Glutamatergic neuron (in vitro differentiated cells): Measurements from ENCODE around the gene GRID1. TPM values are rescaled to one million over a fixed set of nuclear protein-coding genes. Genes with fewer than 3 reads are reported as not detected.

Source experiments
- DNase-seq: peaks from one replicate; pipeline ENCODE4 v3.0.0; 2022
- H3K27ac Mint-ChIP-seq: one replicate; pipeline ENCODE4 v1.8.0; 2020; ENCODE audit warnings: mild to moderate bottlenecking, mixed read lengths, inconsistent platforms; ENCODE audit not compliant: unreplicated experiment
- H3K27me3 Mint-ChIP-seq: one replicate; pipeline ENCODE4 v1.8.0; 2020; ENCODE audit warnings: mild to moderate bottlenecking, moderate library complexity, mixed read lengths, inconsistent platforms; ENCODE audit not compliant: unreplicated experiment
- H3K36me3 Mint-ChIP-seq: one replicate; pipeline ENCODE4 v1.8.0; 2020; ENCODE audit warnings: mild to moderate bottlenecking, mixed read lengths, inconsistent platforms; ENCODE audit not compliant: unreplicated experiment
- H3K4me1 Mint-ChIP-seq: one replicate; pipeline ENCODE4 v1.8.0; 2020; ENCODE audit warnings: mild to moderate bottlenecking, low read depth, mixed read lengths, inconsistent platforms; ENCODE audit not compliant: unreplicated experiment
- H3K4me3 Mint-ChIP-seq: one replicate; pipeline ENCODE4 v1.8.0; 2020; ENCODE audit warnings: mild to moderate bottlenecking, mixed read lengths, inconsistent platforms; ENCODE audit not compliant: unreplicated experiment
- H3K9me3 Mint-ChIP-seq: one replicate; pipeline ENCODE4 v1.8.0; 2020; ENCODE audit warnings: mild to moderate bottlenecking, moderate library complexity, mixed read lengths, inconsistent platforms; ENCODE audit not compliant: unreplicated experiment
- total RNA-seq: library from RNA; stranded (reverse); fragmentation: NEBNext Ultra II Directional; extraction: Animal tissue kit (Norgen Biotek cat#: 25700); gene quantifications from one replicate; pipeline ENCODE4 v1.2.1, GENCODE V29; 2021; ENCODE audit not compliant: unreplicated experiment
- TF ChIP-seq, protein P1 (sequence below): fragments of 200-600 bp; sonication (generic); IDR thresholded peaks from one replicate; pipeline ENCODE4 v1.5.0; 2021; ENCODE audit not compliant: partially characterized antibody, unreplicated experiment

The GRID1 gene
- total RNA-seq, 1 donor from 2014 or later = 8.0 TPM

DNA sequence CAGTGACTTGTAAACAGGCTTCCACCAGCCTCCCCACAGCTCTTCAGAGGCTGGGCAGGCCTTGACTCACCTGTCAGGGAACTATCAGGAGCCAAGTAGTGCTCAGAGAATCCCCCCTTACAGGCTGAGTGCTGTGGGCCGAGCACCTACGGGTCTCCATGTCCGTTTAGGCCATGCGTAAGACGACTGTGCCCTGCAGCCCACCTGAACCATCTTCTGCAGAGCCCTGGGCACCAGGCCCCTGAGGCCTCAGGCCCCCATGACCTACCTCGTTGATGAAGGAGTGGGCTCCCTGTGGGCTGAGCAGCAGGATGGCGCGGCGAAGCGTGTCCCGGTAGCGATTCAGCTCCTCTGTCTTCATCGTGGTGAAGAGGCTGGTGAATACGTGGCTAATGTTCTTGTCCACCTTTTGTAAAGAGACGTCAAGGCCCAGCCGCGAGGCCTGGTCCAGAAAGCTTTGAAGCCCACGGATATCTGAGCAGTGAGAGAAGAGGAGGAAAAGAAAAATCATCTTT is 228.0 kb downstream of the GRID1 start:
- Mint-ChIP-seq H3K9me3 (peaks cover 1% of the 10 kb centered on the region), H3K27me3 (peaks cover 6% of the 10 kb centered on the region), H3K4me3 (no peak overlapping the region), H3K4me1 (no peaks in the 10 kb centered on the region), H3K36me3 (no peaks in the 10 kb centered on the region), H3K27ac (peak overlapping the region; percentile 17)
- no peak for DNase-seq
- TF ChIP-seq, protein P1, sequence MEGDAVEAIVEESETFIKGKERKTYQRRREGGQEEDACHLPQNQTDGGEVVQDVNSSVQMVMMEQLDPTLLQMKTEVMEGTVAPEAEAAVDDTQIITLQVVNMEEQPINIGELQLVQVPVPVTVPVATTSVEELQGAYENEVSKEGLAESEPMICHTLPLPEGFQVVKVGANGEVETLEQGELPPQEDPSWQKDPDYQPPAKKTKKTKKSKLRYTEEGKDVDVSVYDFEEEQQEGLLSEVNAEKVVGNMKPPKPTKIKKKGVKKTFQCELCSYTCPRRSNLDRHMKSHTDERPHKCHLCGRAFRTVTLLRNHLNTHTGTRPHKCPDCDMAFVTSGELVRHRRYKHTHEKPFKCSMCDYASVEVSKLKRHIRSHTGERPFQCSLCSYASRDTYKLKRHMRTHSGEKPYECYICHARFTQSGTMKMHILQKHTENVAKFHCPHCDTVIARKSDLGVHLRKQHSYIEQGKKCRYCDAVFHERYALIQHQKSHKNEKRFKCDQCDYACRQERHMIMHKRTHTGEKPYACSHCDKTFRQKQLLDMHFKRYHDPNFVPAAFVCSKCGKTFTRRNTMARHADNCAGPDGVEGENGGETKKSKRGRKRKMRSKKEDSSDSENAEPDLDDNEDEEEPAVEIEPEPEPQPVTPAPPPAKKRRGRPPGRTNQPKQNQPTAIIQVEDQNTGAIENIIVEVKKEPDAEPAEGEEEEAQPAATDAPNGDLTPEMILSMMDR = no peak

GRCh38 chr10:86137561-86137960 is 229.0 kb downstream of the GRID1 start:
- DNase-seq = no peak
- Mint-ChIP-seq H3K4me1 (no peaks in the 10 kb centered on the region), H3K9me3 (peaks cover 1% of the 10 kb centered on the region), H3K27me3 (peaks cover 7% of the 10 kb centered on the region), H3K36me3 (no peaks in the 10 kb centered on the region), H3K4me3 (no peak overlapping the region), H3K27ac (no peak overlapping the region)
- TF ChIP-seq, protein P1 = no peak

- no peak overlapping the region for H3K4me3 Mint-ChIP-seq
- TF ChIP-seq, protein P1 = no peak
- H3K27me3 Mint-ChIP-seq = peaks cover 7% of the 10 kb centered on the region
- no peak overlapping the region for H3K27ac Mint-ChIP-seq
- peaks cover 1% of the 10 kb centered on the region for H3K9me3 Mint-ChIP-seq
- no peak for DNase-seq
- no peaks in the 10 kb centered on the region for H3K36me3 Mint-ChIP-seq
- H3K4me1 Mint-ChIP-seq = no peaks in the 10 kb centered on the region
Measured at GRCh38 chr10:86136934-86137333, 229.7 kb downstream of the GRID1 start.

DNA sequence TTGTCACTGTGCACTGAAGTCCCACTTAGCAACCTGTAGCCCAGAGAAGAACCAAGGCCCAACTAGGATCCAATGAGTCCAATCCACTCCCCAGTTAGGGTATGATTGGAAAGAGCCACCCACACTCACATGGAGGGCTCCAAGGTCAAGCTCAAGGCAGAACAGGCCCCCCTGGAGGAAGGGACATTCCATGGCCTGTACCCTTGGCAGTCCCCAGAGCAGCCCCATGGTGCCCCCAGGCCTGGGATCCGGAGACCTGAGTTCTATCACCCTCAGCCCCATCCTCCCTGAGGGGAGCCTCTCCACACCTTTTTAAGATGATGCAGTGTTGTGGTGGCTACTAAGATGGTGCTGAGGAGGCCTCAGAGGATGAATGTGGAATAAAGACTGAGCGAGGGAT is 231.4 kb downstream of the GRID1 start:
- DNase-seq = no peak
- no peak overlapping the region for H3K4me3 Mint-ChIP-seq
- TF ChIP-seq, protein P1 = no peak
- peaks cover 7% of the 10 kb centered on the region for H3K27me3 Mint-ChIP-seq
- H3K36me3 Mint-ChIP-seq = no peaks in the 10 kb centered on the region
- peaks cover 3% of the 10 kb centered on the region for H3K4me1 Mint-ChIP-seq
- H3K27ac Mint-ChIP-seq = no peak overlapping the region
- peaks cover 2% of the 10 kb centered on the region for H3K9me3 Mint-ChIP-seq

GRCh38 chr10:86130737-86131475 is 235.7 kb downstream of the GRID1 start:
- peaks cover 3% of the 10 kb centered on the region for H3K4me1 Mint-ChIP-seq
- peaks cover 10% of the 10 kb centered on the region for H3K27me3 Mint-ChIP-seq
- DNase-seq = no peak
- no peak overlapping the region for H3K4me3 Mint-ChIP-seq
- peaks cover 2% of the 10 kb centered on the region for H3K9me3 Mint-ChIP-seq
- TF ChIP-seq, protein P1 = no peak
- H3K27ac Mint-ChIP-seq = no peak overlapping the region
- H3K36me3 Mint-ChIP-seq = no peaks in the 10 kb centered on the region
